Measurements from ENCODE around the gene PRKG1.

Gene PRKG1

DNA sequence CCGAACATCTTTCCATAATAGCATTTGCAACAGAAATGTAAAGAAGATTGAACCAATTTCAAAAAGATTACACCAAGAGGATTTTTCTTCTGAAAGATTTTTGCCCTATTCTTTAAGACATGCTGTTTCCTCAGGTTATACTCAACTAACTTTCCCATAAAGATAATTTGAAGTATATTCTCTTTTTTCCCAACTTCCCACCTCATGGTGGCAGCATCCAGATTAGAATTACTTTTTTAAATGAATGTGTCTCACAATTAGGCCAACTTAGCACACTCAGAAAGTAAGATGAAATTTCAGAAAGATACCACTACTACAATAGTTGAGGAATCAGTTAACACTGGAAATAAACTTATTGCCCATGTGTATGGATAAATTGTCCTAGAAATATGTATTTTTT lies 803.3 kb downstream of the PRKG1 start:
- no peak for DNase-seq (ENCODE audit: low read depth in 2 of 2)

DNA sequence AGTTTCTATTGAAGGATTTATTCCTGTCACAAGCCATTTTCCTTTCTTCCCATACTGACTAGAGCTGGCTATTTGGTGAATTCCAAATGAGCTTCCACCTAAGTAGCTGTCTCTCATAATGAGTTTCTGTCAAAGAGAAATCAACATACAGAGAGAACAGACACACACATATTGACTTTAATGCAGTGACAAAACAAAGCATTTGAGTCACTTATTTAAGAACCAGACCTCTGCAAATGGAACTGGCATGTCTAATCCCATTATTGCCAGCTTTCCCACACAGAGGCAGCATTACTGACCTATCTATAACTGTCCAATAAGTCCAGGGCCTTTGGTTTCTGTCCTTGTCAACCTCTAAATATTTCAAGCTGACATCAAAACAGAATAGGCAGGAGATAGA lies 804.4 kb downstream of the PRKG1 start:
- DNase-seq (ENCODE audit: low read depth in 2 of 2): no peak

- no peak for DNase-seq (ENCODE audit: low read depth in 2 of 2)
Measured at GRCh38 chr10:51879238-51879637, 805.0 kb downstream of the PRKG1 start.

DNA sequence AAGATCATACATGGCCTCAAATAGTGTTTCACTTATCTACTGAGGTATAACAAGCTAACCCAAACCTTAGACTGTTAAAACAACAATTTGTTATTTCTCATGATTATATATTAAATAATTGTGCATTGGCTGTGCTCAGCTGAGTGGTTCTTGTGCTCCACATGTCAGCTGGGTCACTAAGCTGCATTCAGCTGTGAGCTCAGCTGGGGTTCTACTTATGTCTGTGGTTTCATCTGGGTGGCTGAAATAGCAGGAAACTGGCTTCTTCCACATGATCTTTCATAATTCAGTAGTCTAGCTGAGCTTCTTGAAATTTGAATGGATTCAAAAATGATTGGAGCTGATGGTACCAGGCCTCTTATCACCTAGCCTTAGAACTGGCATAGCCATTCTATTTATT lies 806.9 kb downstream of the PRKG1 start:
- DNase-seq (ENCODE audit: low read depth in 2 of 2): no peak

DNA sequence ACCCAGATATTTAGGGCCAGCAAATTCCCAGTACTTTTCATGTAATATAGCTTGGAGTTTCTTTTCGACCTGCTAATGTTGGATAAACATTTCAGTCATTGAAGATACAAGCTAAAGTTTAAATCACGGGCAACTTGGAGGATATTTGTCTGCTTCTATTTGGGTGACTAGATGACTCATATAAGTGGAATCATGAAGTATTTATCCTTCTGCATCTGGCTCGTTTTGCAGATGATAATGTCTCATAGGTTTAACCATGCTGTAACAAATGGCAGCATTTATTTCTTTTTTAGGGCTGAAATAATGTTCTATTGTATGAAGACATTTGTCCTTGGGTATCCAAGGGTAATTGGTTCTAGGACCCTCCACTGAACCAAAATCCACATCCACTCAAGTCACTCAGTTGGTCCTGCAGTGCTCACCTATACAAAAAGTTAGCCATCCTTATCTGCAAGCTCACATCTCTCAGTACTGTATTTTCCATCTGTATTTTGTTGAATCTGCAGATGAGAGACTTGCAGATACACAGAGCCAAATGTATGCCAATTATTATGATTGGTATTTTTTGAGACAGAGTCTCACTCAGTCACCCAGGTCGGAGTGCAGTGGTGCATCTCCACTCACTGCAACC lies 812.3 kb downstream of the PRKG1 start:
- DNase-seq (ENCODE audit: low read depth in 2 of 2): no peak

GRCh38 chr10:51888263-51888662 lies 814.0 kb downstream of the PRKG1 start:
- DNase-seq (ENCODE audit: low read depth in 2 of 2): no peak

DNA sequence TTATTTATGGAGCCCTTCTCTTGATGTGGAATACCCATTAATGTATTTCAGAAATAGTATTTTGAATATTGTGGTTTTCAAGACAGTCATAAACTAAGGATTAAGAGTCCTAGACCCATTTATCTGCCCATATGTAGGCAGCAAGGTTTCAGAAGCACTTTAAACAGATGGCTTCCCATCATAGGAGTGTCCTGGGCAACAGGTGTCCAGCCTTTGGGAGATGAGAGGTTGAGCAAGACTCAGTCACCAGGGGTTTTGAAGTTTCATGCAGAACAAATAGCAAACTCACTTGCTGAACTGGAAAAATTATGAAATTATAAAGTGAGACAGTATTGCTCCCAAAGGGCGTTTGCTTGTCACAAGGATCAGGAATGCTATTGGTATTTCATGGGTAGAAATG lies 818.0 kb downstream of the PRKG1 start:
- DNase-seq (ENCODE audit: low read depth in 2 of 2): no peak

GRCh38 chr10:51892965-51893658 lies 818.8 kb downstream of the PRKG1 start:
- DNase-seq (ENCODE audit: low read depth in 2 of 2): no peak

DNA sequence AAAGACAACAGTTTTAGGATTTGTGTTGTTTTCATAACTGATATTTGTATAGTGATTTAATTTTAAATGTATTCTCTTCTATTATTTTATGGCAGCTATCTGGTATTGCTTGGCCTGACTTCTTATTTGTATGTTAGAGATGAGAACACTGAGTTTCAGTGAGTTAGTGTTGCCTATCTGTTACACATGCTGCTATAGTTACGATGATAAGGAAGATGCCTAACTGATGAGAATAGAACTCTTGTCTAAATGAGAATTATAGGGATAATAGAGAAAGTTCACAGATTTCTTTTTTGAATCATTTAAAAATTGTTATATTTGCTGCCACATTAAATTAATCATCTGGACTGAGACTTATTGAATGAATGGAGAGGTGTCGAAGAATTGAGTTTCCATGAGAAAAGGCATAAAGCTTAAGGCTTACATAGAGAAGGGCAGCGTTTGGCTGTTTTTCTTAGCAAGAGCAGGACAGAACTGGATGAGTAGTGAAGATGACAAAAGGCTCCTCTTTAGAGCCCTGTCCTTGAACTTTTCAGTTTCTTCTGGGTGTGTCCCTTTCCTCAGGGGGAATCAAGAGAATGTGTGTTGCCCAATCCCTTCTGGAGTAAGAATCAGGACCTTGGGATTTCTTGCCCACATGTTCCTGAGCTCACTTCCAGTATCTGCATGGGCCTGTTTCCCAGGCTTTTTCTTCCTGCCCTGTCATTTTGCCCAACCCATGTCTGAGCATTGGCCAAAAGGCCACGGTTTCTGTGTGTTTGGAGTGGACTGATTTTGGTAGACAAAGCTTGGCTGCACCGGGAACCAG lies 820.7 kb downstream of the PRKG1 start:
- DNase-seq (ENCODE audit: low read depth in 2 of 2): no peak

- DNase-seq (ENCODE audit: low read depth in 2 of 2): no peak
Measured at GRCh38 chr10:51896849-51897248, 822.6 kb downstream of the PRKG1 start.

DNA sequence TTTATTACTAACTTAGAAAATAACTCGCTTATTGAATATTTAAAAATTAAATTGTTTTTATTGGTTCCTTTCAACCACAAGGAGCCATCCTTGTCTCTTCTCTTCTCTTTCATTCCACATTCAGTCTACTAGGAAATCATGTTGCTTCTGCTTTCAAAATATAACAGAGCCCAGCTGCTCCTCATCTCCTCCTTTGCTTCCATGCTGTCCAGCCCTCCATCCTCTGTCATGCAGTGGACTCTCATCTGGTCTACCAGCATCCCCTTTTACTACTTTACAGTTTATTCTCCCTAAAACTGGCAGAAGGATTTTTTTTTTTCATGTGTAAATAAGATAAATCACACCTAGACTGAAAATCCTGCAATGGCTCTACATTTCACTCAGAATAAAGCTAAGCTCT lies 823.3 kb downstream of the PRKG1 start:
- DNase-seq (ENCODE audit: low read depth in 2 of 2): no peak

DNA sequence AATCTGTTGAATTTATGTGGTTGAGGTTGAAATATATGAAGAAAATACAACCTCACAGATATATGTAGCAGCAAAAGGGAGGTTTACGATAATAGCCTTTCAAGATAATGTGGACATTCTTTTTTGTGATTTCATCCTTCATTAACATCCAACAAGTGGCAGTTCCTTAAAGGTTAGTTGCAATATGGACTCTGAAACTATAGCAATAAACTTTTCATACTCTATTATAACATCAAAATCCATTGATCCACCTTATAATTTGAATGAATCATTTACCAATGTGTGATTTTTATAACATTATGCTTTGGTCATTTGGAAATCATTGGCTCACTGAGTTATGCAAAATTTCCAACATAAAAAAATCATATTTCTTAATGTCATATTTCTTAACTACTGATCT lies 825.9 kb downstream of the PRKG1 start:
- DNase-seq (ENCODE audit: low read depth in 2 of 2): no peak

DNA sequence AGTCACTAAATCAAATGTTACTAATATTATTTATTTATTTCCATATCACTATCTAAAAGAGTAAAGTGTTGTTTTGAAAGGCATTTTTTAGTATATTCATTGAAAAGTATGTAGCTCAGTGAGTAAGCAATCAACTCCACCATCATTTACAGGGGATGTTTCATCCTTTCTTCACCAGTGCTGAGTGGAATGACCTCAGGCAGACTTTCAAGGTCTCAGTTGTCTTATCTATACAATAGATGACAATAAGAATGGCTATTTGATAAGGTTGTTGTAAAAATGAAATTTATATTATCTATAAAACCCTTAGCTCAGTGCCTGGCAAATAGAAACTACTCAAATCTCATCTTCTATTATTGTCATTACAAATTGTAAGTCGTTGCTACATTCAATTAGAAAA lies 829.4 kb downstream of the PRKG1 start:
- DNase-seq (ENCODE audit: low read depth in 2 of 2): no peak

- no peak for DNase-seq (ENCODE audit: low read depth in 2 of 2)
Measured at GRCh38 chr10:51905032-51905431, 830.7 kb downstream of the PRKG1 start.

DNA sequence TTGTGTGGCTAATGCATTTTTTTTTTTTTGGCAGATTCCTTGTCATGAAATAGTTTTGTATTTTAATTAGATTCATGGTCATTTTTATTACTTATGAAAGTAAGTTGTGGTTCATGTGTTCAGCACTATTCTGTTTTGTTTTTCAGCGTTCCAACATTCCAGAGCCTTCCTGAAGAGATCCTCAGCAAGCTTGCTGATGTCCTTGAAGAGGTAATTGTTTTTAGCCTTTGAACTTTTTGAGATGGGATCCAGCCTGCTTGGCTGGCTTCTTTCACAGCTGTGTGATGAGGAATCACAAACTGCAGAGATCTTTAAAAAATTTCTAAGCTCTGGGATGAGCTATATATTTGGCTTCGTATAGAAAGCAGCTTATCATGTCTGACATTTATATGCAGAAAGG lies 833.1 kb downstream of the PRKG1 start:
- no peak for DNase-seq (ENCODE audit: low read depth in 2 of 2)

- DNase-seq (ENCODE audit: low read depth in 2 of 2): no peak
Measured at GRCh38 chr10:51910189-51910588, 835.9 kb downstream of the PRKG1 start.

GRCh38 chr10:51910596-51910995 lies 836.3 kb downstream of the PRKG1 start:
- DNase-seq (ENCODE audit: low read depth in 2 of 2): no peak

DNA sequence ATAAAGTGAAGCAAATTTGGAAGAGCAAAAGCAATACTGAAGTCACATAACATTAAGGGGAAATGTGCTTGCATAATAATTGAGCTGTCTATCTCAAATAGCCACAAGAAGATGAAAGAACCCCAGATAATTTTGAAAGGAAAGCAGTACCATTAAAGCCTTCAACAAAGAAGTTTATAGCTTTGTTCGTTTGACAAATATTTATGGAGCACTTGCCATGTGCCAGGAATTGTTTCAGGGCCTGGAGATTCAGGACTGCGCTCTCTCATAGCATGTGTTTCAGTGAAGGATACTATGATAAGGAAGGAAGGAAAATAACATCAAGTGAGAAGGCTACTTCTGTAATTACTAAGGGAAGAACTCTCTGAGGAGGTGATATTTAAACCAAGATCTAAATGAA lies 837.4 kb downstream of the PRKG1 start:
- DNase-seq (ENCODE audit: low read depth in 2 of 2): no peak

DNA sequence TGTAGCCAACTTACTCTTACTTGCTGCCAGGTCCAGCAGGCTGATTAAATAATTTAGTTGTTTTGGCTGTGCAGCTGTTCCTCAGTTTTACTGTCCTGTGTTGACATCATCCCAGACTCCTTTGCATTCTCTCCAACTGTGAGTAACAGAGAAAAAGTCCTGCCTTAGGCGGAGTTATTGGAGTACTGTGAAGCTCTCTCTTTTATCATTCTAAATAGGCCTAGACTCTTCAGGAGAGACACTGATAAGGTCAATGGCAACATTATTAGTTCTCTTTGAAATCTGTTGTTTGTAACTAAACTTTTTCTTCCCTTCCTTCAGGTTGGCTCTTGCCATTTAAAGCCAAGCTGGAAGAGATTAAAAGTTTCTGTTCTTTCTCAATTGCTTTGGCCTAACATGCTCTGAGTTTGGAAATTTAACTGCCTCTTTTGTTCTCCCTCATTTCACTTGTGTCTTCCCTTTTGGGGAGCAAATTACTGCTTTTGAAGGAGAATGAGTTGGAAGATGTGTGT lies 840.8 kb downstream of the PRKG1 start:
- DNase-seq (ENCODE audit: low read depth in 2 of 2): no peak

GRCh38 chr10:51918440-51918839 lies 844.2 kb downstream of the PRKG1 start:
- no peak for DNase-seq (ENCODE audit: low read depth in 2 of 2)

- no peak for DNase-seq (ENCODE audit: low read depth in 2 of 2)
Measured at GRCh38 chr10:51918884-51919325, 844.6 kb downstream of the PRKG1 start.

- DNase-seq (ENCODE audit: low read depth in 2 of 2): no peak
Measured at GRCh38 chr10:51920672-51921071, 846.4 kb downstream of the PRKG1 start.

DNA sequence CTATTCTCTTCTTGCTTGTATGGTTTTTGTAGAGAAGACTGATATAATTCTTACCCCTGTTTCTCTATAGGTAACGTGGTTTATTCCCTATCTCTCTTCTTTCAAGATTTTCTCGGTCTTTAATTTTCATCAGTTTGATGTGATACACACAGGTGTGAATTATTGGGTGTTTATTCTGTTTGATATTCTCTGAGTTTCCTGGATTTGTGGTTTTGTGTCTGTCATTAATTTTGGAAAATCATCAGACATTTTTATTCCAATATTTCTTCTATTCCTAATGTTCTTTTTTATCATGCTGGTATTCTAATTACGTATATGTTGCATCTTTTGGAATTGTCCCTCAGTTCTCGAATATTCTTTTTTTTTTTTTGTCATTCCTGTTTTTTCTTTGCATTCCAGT lies 850.1 kb downstream of the PRKG1 start:
- no peak for DNase-seq (ENCODE audit: low read depth in 2 of 2)
